Mammary epithelial cell (primary cell): ENCODE results near the gene CTBP2.

Experiments used
- CTCF ChIP-seq, 2 donors: IDR thresholded peaks in 1 of 2; conservative IDR thresholded peaks in 1 of 2; 2 replicates each; pipeline ENCODE4 v1.5.1; 2011 to 2012; ENCODE audit warnings: inconsistent platforms in 2 of 2, low read length in 2 of 2, mild to moderate bottlenecking in 2 of 2, control low read depth in 1 of 2, low read depth in 1 of 2; ENCODE audit not compliant: insufficient read depth in 1 of 2; ENCODE audit errors: extremely low read depth in 1 of 2
- EZH2 ChIP-seq: IDR thresholded peaks from 2 replicates; pipeline ENCODE4 v1.6.1; 2012; ENCODE audit warnings: low read length, inconsistent platforms, borderline replicate concordance

- TF ChIP-seq CTCF (conservative IDR thresholded peaks at IDR 0.05 in 1 of 2, IDR thresholded peaks at IDR 0.05 in 1 of 2; ENCODE audit: extremely low read depth in 1 of 2, insufficient read depth in 1 of 2, low read depth in 1 of 2, low read length in 2 of 2) = no peak
- no peak for TF ChIP-seq EZH2
Observed at GRCh38 chr10:125003901-125004467, 156.4 kb downstream of the CTBP2 start.
